Caco-2 (cell line): Measurements from ENCODE around the gene KCTD21. TPM values are rescaled to one million over a fixed set of nuclear protein-coding genes. Genes with fewer than 3 reads are reported as not detected.

ENCODE experiments used
- BruUV-seq: library from RNA; stranded (reverse); fragments of 400-500 nt; replicated peaks from 2 replicates; lab custom pipeline; 2021; lab: Mats Ljungman, UMichigan
- CTCF ChIA-PET: fragments of 300-600 bp; sonication (Branson Sonifier 250); formaldehyde crosslinking; loops from one replicate; lab custom pipeline; 2022; ENCODE audit warnings: antibody characterized with exemption; lab: Charles Lee
- POLR2A ChIA-PET: fragments of 300-600 bp; sonication (Branson Sonifier 250); formaldehyde crosslinking; loops from one replicate; lab custom pipeline; 2022; ENCODE audit warnings: antibody characterized with exemption; lab: Charles Lee
- DNase-seq, 2 experiments: peaks; one replicate each; pipeline versions ENCODE4 v3.0.0 to v3.0.0-alpha.2; 2020 to 2022
- H3K27me3 ChIP-seq: replicated peaks from 2 replicates; pipeline ENCODE4 v1.6.0; 2011; ENCODE audit warnings: low read length; ENCODE audit not compliant: control insufficient read depth, insufficient read depth
- H3K36me3 ChIP-seq: 2 replicates; pipeline ENCODE4 v1.5.1; 2011; ENCODE audit warnings: low read length; ENCODE audit not compliant: control insufficient read depth, insufficient read depth
- H3K4me1 ChIP-seq: fragments of 250-450 bp; sonication (Bioruptor Pico); 2 replicates; pipeline ENCODE4 v1.5.1; 2020; ENCODE audit warnings: mild to moderate bottlenecking
- H3K4me3 ChIP-seq: 2 replicates; pipeline ENCODE4 v1.5.1; 2011; ENCODE audit warnings: low read depth, mild to moderate bottlenecking, control low read depth, low read length
- H3K9me3 ChIP-seq: fragments of 250-450 bp; sonication (Bioruptor Pico); 2 replicates; pipeline ENCODE4 v1.5.1; 2020; ENCODE audit warnings: mild to moderate bottlenecking, moderate library complexity
- H3K27ac Mint-ChIP-seq: one replicate; pipeline ENCODE4 v1.8.0; 2022; ENCODE audit warnings: mixed read lengths; ENCODE audit not compliant: unreplicated experiment
- H3K27me3 Mint-ChIP-seq: one replicate; pipeline ENCODE4 v1.8.0; 2022; ENCODE audit warnings: mixed read lengths; ENCODE audit not compliant: insufficient read depth, unreplicated experiment
- H3K36me3 Mint-ChIP-seq: one replicate; pipeline ENCODE4 v1.8.0; 2022; ENCODE audit warnings: mild to moderate bottlenecking, mixed read lengths; ENCODE audit not compliant: insufficient read depth, unreplicated experiment
- H3K4me1 Mint-ChIP-seq: one replicate; pipeline ENCODE4 v1.8.0; 2022; ENCODE audit warnings: low read depth, mixed read lengths; ENCODE audit not compliant: unreplicated experiment
- H3K4me3 Mint-ChIP-seq: one replicate; pipeline ENCODE4 v1.8.0; 2022; ENCODE audit warnings: mild to moderate bottlenecking, moderate library complexity, mixed read lengths; ENCODE audit not compliant: unreplicated experiment
- H3K9me3 Mint-ChIP-seq: one replicate; pipeline ENCODE4 v1.8.0; 2022; ENCODE audit warnings: mixed read lengths; ENCODE audit not compliant: unreplicated experiment
- CTCF ChIP-seq, 2 experiments: fragments of 200-600 bp in 1 of 2; IDR thresholded peaks; 1 replicate in 1 of 2; 2 replicates in 1 of 2; pipeline versions ENCODE4 v1.5.1 to v1.8.0; 2011 to 2022; ENCODE audit warnings: antibody characterized with exemption in 1 of 2, control low read depth in 1 of 2, inconsistent platforms in 1 of 2, low read depth in 1 of 2, low read length in 1 of 2, mild to moderate bottlenecking in 1 of 2, moderate library complexity in 1 of 2; ENCODE audit not compliant: insufficient read depth in 1 of 2, severe bottlenecking in 1 of 2, unreplicated experiment in 1 of 2
- intact Hi-C: fragments of 100-400 bp; cut with micrococcal nuclease; formaldehyde crosslinking; loops from one replicate; pipeline ENCODE4 v1.10.0; 2022; ENCODE audit not compliant: unreplicated experiment
- total RNA-seq: library from RNA; stranded (reverse); gene quantifications from 2 replicates; pipeline ENCODE4 v1.2.3, GENCODE V29; 2022

The KCTD21 gene
- total RNA-seq, 1 experiment from 2014 or later: 6.4 TPM

DNA sequence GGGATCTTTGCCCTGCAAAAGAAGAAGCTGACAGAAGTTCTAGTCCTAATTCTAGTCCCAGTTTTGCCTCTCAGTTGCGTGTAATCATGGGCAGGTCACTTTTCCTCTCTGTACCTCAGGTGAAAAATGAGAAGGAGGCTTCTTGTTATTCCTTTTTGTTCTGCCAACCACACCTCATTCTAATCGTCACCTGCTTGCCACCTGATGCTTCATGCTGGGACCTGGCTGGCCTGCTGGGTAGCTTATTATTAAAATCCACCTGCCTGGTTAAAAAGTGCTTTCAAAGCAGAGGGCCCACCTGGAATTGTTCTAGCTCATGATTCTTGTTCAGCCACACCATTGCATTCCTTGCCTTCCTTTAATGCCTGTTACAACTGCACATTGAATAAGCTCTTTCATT is 40.6 kb downstream of the KCTD21 start:
- Histone ChIP-seq H3K4me1 (peaks cover 19% of the 10 kb centered on the region), H3K9me3 (no peaks in the 10 kb centered on the region), H3K36me3 (no peaks in the 10 kb centered on the region), H3K4me3 (no peak overlapping the region), H3K27me3 (no peaks in the 10 kb centered on the region)
- no peak overlapping the region for H3K27ac Mint-ChIP-seq
- no peaks in the 10 kb centered on the region for H3K9me3 Mint-ChIP-seq
- H3K4me1 Mint-ChIP-seq: peaks cover 16% of the 10 kb centered on the region
- no peaks in the 10 kb centered on the region for H3K27me3 Mint-ChIP-seq
- no peak for DNase-seq
- H3K4me3 Mint-ChIP-seq: no peak overlapping the region
- no TSS peak for BruUV-seq
- no peaks in the 10 kb centered on the region for H3K36me3 Mint-ChIP-seq
- CTCF ChIA-PET: interaction anchor here (0.6 to 1.0 kb wide), 2 partner anchors 41 to 508 kb away, joined by 3 read pairs; partner anchors contain the start of genes KCTD21 and USP35
- no peak for TF ChIP-seq CTCF (IDR thresholded peaks at IDR 0.05; ENCODE audit: insufficient read depth in 1 of 2, low read depth in 1 of 2, low read length in 1 of 2, severe bottlenecking in 1 of 2, unreplicated experiment in 1 of 2)
- POLR2A ChIA-PET: interaction anchor here (0.5 to 1.0 kb wide), 3 partner anchors 8 to 38 kb away, joined by 3 to 5 read pairs (median 3); partner anchors contain the start of gene ALG8
- intact Hi-C loops: no loop called here

DNA sequence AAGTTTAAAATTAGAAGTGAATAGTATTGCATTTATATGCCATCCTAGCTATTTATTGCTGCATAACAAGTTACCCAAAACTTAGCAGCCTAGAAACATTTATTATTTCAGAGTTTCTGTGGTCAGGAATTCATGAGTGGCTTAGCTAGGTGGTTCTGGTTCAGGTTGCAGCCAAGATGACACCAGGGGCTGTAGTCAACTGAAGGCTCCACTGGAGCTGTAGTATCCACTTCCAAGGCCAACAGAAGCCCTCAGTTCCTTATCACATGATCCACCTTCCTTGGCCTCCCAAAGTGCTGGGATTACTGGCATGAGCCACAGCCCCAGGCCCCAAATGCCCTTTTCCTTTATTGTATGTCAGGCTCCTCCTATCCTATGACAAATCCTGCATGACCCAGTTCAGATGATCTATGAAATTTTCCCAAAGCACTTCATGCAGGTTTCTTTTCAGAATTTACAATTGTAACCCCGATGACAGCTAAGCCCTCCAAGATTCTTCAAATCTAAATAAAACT is 42.9 kb downstream of the KCTD21 start:
- BruUV-seq: no TSS peak
- POLR2A ChIA-PET: no interaction called here
- H3K9me3 Mint-ChIP-seq: no peaks in the 10 kb centered on the region
- H3K4me1 Mint-ChIP-seq: peaks cover 16% of the 10 kb centered on the region
- no peaks in the 10 kb centered on the region for H3K9me3 ChIP-seq
- no peaks in the 10 kb centered on the region for H3K27me3 ChIP-seq
- no peak overlapping the region for H3K4me3 ChIP-seq
- H3K4me3 Mint-ChIP-seq: no peak overlapping the region
- H3K27me3 Mint-ChIP-seq: no peaks in the 10 kb centered on the region
- no peaks in the 10 kb centered on the region for H3K36me3 ChIP-seq
- peaks cover 12% of the 10 kb centered on the region for H3K36me3 Mint-ChIP-seq
- intact Hi-C loops: no loop called here
- H3K27ac Mint-ChIP-seq: no peak overlapping the region
- CTCF ChIA-PET: no interaction called here
- no peak for TF ChIP-seq CTCF (IDR thresholded peaks at IDR 0.05; ENCODE audit: insufficient read depth in 1 of 2, low read depth in 1 of 2, low read length in 1 of 2, severe bottlenecking in 1 of 2, unreplicated experiment in 1 of 2)
- peaks cover 11% of the 10 kb centered on the region for H3K4me1 ChIP-seq
- DNase-seq: no peak

DNA sequence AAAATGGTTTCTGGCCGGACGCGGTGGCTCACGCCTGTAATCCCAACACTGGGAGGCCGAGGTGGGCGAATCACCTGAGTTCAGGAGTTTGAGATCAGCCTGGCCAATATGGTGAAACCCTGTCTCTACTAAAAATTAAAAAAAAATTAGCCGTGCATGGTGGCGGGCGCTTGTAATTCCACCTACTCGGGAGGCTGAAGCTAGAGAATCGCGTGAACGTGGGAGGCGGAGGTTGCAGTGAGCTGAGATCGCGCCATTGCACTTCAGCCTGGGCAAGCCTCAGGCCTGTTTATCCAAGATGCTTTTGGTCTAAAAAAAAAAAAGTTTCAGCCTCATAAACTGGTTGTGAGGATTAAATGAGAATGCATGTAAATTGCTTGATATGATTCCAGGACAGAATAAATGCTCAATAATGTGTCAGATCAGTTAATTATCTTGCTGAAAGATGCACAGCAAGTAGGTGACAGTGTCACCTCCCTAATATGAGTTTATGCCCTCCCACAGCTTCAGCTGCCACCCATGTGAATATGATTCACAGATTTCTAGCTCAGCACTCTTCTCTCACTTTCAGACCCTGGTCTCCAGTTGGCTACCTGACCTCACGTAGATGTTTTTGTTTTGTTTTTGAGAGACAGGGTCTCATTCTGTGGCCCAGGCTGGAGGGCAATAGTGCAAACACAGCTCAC is 47.9 kb downstream of the KCTD21 start:
- Histone ChIP-seq H3K4me3 (peak overlapping the region; percentile 49), H3K27me3 (no peaks in the 10 kb centered on the region), H3K4me1 (peaks cover 5% of the 10 kb centered on the region), H3K36me3 (no peaks in the 10 kb centered on the region; the same call in 1 of the 2 replicates), H3K9me3 (no peaks in the 10 kb centered on the region)
- H3K27me3 Mint-ChIP-seq: no peaks in the 10 kb centered on the region
- H3K9me3 Mint-ChIP-seq: no peaks in the 10 kb centered on the region
- no TSS peak for BruUV-seq
- ChIA-PET CTCF (interaction anchor here (0.5 to 0.7 kb wide), 2 partner anchors 9 to 44 kb away, joined by 4 read pairs; no protein-coding TSS in a partner anchor), POLR2A (no interaction called here)
- peaks cover 19% of the 10 kb centered on the region for H3K4me1 Mint-ChIP-seq
- no peak for TF ChIP-seq CTCF (IDR thresholded peaks at IDR 0.05; ENCODE audit: insufficient read depth in 1 of 2, low read depth in 1 of 2, low read length in 1 of 2, severe bottlenecking in 1 of 2, unreplicated experiment in 1 of 2)
- DNase-seq: no peak
- H3K27ac Mint-ChIP-seq: peak overlapping the region; percentile 83
- H3K4me3 Mint-ChIP-seq: peak overlapping the region; percentile 90
- H3K36me3 Mint-ChIP-seq: peaks cover 52% of the 10 kb centered on the region
- intact Hi-C loops: no loop called here
